HG03439 (cell line): ENCODE results near the gene GSTO2.
A peak's percentile ranks its signal among the peaks of the same experiment; 100 is the strongest.

ENCODE experiments used
- ATAC-seq: cut with Tn5 transposase; IDR thresholded peaks from one replicate; pipeline ENCODE4 v1.9.1; 2021; ENCODE audit warnings: mild to moderate bottlenecking, moderate library complexity; ENCODE audit not compliant: unreplicated experiment

The GSTO2 gene

DNA sequence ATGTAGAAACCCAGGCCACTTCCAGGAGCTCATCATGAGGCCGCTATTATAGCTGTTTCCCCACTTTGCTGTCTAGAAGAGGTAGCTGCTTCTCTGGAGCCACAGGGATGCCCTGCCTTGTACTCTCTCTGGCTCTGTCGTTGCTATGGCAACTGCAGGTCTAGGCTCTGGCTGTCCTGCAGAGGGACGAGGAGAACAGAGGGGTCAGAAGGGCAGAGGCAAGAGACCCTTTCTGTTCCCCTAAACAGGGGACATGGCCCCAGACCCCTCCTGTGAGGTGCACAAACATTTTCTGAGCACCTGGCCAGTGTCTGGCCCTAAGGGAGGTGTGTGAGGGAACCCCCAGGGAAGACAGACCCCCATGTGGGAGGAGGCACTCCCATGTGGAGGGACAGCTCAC, 37.9 kb downstream of the GSTO2 start:
- no peak for ATAC-seq

GRCh38 chr10:104307576-104308438, 38.8 kb downstream of the GSTO2 start:
- no peak for ATAC-seq

GRCh38 chr10:104308439-104308903, 39.5 kb downstream of the GSTO2 start:
- no peak for ATAC-seq

GRCh38 chr10:104309980-104310978, 41.3 kb downstream of the GSTO2 start:
- no peak for ATAC-seq

DNA sequence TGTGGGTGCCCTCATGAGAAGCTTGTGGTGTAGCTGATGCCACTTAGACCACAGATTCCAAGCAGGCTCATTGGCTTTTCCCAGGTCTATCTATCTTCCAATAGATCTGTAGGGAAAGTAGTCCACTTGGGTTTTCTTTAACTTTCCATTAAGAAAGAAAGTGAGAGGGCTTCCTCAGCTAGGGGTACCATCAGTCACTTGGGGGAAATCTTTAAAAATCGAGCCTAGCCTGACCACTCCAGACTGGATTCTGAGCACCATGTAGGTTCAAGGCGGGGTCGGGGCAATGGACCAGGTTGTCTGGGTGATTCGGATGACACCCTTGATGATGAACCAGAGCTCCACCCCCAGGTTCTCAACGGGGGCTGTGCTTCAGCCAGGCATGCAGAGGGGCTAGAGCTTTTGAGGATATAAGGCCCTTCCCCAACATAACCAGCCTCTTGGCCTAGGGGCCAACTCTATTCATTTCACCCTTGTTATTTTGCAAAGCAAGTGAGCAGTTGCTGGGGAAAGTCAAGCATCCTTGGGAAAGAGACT, 42.3 kb downstream of the GSTO2 start:
- no peak for ATAC-seq

DNA sequence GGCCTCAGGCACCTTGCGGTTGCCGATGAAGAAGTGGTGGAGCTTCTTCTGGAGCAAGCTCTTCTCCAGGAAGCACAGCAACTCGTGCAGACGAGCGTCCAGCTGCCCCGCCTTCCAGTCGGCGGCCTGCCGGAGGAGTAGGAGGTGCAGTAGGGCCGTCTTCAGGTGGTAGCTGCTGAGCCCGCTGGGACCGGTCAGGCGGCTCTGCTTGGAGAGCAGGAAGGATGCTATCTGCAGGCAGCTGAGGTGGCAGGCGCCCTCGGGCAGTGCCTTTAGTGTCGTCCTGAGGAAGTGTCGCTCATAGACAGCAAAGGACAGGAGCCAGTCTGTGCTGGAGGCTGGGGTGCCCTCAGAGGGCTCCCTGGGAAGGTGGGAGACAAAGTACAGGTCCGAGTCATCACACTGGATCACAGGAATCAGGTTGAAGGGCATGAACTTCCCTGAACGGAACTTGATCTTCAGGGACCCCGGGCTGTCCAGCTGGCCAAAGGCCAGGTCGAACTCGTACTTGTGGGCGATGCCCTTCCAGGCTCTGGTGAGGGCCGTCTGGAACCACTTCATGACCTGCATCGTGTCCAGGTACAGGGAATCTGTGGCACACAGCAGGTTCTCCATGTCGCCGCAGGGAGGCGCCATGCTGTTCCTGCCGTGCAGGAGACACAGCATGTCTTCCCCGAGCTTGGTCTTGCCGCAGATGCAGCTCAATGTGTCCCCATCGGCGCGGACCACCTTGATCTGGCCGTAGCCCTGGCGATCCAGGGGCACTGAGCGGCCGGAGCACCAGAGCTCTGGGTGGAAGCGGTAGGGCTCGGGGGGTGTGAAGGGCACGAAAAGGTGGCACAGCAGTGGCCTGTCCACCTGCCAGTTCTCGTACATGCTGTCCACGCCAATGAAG, 45.9 kb downstream of the GSTO2 start:
- no peak for ATAC-seq

DNA sequence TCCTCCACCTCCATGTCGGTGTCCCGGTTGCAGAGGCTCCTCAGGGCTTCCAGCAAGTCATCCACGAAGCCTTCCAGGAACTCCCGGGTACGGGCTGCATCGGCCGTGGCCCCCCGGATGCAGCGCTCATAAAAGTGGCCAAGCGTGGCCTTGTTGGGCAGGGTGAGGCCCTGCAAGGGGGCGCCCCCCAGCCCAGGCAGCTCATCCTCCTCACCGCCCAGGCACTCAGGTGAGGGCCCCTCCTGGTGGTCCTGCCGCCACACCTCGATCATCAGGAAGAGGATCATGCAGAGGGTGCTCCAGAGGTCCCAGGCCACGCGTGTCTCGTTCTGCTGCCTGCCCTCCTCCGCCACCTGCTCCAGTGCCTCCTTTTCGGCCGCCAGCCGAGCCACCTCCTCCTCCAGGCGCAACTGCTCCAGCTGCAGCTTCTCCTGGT, 46.5 kb downstream of the GSTO2 start:
- ATAC-seq: no peak

DNA sequence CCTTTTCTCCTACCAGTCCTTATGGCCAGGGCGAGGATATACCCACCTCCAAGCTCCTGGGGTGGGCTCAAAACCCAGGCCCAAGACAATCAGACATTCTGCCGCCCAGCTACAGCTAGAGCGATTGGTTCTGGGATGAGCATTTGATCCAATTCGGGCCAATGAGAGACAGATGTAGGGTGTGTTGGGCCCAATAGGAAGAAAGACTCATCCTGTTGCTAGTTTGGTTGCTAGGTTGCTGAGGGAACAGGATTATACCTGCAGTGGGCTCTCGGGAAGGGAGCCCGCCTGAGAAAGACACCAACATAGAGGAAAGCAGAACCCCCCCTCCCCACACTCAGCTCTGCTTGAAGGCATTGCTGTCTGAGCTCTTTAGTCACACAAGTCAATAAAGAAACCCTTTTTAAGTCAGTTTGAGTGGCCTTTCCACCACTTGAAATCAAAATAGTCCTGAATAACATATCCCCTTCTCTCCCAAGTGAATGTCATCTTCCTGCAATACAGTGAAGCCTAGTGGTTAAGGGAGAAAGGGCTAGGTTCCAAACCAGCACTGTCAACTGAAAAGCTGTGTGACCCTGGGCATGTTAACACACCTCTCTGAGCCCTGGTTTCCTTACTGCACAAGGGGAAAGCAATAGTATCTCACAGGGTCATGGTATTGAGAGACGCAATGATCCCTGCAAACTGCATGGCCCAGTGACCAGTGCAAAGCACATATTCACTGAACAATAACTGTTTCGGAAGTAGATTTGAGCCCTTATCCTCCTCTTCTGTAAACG, 47.5 kb downstream of the GSTO2 start:
- no peak for ATAC-seq

- ATAC-seq: no peak
These were observed 48.3 kb downstream of the GSTO2 start for GRCh38 chr10:104317269-104317710.

DNA sequence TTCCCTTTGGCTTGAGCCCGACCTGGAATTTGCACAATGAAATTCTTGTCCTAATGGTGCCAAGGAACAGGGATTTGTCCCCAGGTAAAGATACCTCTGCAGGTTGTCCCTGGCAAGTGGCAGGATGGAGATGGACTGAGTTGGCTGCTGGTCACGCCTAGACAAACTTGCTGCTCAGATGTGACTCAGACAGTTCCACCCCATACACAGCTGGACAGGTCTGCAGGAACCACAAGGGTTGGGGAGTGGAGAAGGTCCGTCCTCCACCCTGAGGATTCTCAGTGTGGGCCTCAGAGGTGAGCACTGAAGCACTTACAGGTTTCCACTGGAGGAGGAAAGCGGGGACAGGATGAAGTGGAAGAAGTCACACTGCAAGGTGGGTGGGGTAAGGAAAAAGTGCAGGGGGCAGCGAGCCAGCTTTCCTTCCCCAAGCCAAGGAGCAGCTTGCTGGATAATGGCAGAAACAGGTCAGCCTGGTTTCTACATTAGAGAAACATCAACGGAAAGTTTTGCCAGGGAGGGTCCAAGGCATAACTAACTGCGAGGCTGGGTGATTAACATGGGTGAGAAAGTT, 48.8 kb downstream of the GSTO2 start:
- ATAC-seq: no peak

DNA sequence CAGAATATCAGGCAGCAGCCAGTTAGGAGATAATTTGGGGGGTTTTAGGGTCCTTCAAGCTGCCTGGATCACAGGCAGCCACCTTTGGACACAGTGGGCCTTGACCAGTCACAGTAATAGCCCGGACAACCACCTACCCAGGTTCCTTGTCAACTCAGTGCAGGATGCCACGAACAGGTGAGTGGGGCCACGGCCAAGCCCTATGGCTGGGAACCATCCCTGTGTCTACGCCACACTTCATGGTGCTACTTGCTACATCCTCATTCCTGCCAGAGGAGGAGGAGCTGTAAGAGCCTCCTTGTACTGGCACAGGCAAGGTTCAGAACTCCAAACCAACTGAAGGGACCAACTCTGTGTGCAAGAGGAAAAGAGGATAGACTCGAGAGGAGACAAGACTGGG, 49.3 kb downstream of the GSTO2 start:
- ATAC-seq: no peak

DNA sequence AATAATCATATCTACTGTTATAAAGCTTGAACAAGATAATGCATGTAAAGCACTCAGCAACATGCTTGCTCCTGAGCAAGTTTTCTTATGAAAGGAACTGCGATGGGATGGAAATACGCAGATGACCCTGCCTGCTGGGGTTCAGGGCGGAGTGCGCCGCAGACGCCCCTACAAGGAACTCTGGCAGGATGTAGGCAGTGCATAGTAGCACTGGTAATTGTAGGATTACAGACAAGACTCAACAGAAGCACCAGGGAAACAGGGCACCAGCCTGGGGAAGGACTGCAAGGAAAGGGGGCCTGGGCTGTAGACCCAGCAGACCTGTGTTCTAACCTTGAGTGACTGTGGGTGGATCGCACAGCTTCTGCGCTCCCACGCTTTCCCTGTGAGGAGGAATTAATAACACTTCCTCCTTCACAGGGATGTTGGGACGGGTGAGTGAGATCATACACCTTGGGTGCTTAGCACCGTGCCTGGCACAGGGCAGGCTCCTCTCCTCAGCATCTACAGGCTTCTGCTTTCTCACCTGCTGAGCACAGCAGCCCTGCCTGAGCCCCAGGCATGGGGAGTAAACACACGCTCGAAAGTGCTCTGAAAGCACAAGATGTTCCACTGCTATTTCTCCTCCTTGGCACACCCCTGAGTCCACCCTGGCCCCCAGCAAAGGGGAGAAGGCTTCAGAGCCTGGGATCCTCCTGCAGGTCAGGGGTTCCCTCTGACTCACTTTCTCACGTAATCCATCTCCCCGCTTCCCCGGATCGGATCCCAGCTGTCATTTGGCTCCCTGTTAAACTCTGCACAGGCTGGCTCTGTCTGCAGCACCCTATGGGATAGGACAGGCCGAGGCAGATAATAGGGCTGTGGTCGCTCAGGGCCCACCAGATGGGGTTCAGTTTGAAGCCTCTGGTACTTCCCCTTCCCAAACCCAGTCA, 50.1 kb downstream of the GSTO2 start:
- ATAC-seq: no peak

- no peak for ATAC-seq
These were observed 52.2 kb downstream of the GSTO2 start for GRCh38 chr10:104321226-104321625.

GRCh38 chr10:104321725-104322415, 52.9 kb downstream of the GSTO2 start:
- ATAC-seq: no peak

GRCh38 chr10:104322416-104322782, 53.4 kb downstream of the GSTO2 start:
- peak; percentile 51 for ATAC-seq

- no peak for ATAC-seq
These were observed 54.1 kb downstream of the GSTO2 start for GRCh38 chr10:104323085-104323484.

GRCh38 chr10:104323760-104324201, 54.8 kb downstream of the GSTO2 start:
- no peak for ATAC-seq
